SW480 (cell line): ENCODE measurements around the gene LEO1.
A peak's percentile ranks its signal among the peaks of the same experiment; 100 is the strongest.

ENCODE experiments used
- DNase-seq: peaks from one replicate; pipeline ENCODE4 v3.0.0-alpha.2; 2016; ENCODE audit warnings: low spot score

Gene LEO1

GRCh38 chr15:51971375-51972133 lies at the start of gene LEO1:
Gene LEO1 (minus strand): TSS chr15:51971778. CDS start chr15:51971745, 33 bp downstream.
- DNase-seq = peak; percentile 96

GRCh38 chr15:52021128-52021671 lies 49.6 kb upstream of the LEO1 start:
- peak; percentile 85 for DNase-seq

- peak; percentile 17 for DNase-seq
Measured at GRCh38 chr15:52020221-52021085, 48.9 kb upstream of the LEO1 start.

GRCh38 chr15:52019394-52020220 lies 48.0 kb upstream of the LEO1 start:
- peak; percentile 76 for DNase-seq

DNA sequence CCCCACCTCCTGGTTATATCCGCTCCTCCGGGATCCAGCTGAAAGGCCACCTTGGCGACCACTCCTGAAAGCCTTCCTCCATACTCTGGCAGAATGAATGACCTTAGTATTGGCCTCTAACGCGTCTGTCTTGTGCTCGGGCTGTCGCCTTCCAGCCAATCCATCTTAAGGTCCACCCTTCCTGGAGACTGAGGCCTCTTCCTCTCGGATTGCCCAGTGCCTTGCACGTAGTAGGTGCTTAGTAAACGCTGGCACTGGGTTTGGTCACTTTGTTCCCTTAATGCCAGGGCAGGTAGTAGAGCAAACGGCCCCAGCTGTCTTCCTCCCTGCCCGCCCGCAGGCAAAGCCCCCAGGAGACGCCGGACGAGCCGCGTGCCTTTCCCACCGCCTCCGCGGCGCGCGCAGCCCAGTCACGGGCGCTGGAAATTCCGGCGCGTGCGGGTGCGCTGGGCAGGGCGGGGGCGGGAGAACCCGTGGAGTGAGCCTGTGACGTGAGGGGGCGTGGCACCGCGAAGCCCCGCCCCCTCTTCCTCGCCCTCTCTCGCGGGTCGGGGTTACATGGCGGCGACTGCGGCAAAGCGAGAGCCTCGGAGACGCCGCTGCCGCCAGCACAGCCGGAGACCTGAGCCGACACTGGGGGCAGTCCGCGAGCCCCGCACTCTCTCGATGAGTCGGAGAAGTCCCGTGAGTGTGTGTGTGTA lies 47.3 kb upstream of the LEO1 start, which contains the start of gene MAPK6:
MAPK6 (plus strand) TSS at position 527 of the 701 bp plus-strand sequence. CDS start 27,242 bp downstream, outside the sequence.
- DNase-seq = peak; percentile 83

GRCh38 chr15:52018244-52018643 lies 46.7 kb upstream of the LEO1 start:
- DNase-seq = no peak

- DNase-seq = no peak
Measured at GRCh38 chr15:52016316-52016715, 44.7 kb upstream of the LEO1 start.

DNA sequence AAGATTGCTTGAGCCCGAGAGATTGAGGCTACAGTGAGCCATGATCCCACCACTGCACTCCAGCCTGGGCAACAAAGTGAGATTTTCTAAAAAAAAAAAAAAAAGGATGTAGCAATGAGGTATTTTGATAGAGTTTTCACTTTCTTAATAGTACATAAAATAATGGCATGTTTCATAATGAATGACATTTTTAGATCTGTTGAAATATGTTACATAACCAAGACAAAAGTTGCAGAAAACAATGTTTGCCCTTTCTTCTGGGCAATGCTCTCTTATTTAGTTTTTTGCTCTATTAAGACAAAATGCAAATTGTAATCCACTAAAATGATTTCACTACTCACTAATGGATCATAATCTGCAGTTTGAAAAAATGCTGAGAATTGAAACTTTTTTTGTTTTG lies 43.0 kb upstream of the LEO1 start:
- no peak for DNase-seq

GRCh38 chr15:52013151-52013791 lies 41.7 kb upstream of the LEO1 start:
- no peak for DNase-seq

DNA sequence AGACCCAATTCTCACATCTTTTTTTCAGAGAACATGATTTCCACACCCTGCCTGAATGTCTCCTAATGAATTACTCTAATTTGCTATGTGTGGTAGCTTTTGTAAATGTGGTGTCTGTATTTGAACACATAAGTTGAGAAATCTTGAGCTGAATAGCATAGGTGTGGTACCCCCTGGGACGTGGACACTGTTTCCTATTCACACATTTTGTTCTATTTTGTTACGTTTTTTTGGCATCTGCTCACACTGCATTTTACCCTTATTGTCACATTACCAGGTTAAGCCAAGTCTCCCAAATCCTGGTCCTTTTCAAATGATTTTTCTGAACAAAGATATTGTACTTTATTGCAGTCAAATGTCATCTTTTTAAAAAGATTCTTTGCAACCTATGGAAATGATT lies 40.6 kb upstream of the LEO1 start:
- no peak for DNase-seq

DNA sequence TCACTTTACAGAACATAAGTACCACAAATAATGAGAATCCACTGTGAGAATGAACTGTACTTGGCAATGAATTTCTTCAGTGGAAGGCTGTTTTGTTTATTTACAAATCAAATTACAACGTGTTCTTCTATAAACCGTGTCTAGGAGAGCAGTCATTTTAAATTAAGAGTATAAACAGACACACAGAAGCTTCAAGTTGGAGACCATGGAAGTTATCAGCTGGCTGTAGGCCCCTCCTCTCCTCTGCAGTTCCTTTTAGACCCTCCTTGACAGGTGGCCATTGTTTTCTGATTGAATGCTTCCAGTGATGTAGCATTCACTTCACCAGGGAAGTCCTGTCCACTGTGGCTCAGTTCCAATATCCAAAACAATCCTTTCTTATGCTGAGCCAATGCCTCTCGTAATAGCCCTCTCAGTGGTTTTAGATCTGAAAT lies 40.1 kb upstream of the LEO1 start:
- no peak for DNase-seq

DNA sequence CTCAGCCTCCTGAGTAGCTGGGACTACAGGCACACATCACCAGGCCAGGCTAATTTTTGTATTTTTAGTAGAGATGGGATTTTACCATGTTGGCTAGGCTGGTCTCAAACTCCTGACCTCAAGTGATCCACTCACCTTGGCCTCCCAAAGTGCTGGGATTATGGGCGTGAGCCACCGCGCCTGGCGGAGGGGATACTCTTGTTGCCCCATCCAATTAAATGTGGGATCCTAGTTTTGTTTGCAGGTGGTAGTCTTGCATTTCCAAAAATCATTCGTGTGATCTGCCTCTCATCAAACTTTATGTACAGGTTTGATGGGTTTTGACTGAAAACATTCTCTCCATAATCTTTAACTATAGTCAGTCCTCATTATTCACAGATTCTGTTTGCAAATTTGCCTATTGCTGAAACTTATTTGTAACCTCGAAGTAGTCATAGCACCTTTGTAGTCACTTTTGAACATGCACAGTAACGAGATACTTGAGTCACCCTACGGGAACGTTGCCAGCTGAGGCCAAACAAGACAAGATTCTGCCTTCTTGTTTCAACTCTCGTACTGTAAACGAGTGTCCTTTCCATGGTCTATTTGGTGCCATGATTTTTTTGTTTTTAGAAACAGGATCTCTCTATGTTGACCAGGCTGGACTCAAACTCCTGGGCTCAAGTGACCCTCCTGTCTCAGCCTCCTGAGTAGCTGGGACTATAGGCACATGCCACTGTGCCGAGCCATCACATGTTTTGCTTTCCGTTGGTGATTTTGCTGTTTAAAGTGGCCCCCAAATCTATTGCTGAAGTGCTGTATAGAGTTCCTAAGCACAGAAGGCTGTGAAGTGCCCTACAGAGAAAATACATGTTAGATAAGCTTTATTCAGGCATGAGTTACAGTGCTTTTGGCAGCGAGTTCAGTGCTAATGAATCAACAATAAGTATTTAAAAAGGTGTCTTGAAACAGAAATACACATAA lies 39.3 kb upstream of the LEO1 start:
- no peak for DNase-seq

DNA sequence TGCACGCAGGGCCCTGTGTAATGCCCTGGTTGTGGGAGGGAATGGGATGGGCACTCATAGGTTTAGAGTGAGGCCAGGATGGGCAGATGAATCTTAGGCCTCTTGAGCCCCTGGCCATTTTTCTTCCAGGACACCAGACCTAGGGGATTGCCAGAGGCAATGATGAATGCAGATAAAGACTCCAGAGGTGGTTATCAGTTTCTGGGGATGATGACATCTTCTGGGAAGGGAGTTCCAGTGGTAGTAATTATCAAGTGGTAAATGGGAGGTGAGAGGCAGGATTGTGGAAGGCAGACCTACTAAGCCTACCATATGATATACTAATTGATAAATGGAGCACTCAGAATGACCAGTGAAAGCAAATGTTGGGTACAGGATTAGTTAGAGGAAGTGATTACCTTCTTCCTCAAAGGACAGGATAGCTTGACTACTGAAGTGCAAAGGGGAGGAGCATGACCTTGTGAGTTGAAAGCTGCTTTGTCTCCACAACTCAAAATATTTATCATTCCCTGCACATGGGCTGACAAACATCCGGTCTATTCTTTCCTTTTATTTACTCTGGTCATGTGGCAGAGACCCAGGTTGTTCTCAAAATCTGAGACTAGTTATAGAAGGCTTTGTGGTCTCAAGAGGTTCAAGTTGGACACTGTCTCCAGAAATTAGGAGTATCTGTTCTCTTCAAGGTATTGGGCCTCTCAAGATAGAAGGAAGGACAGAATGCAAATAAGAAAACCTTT lies 37.3 kb upstream of the LEO1 start:
- no peak for DNase-seq

GRCh38 chr15:52008359-52008697 lies 36.8 kb upstream of the LEO1 start:
- DNase-seq = no peak

DNA sequence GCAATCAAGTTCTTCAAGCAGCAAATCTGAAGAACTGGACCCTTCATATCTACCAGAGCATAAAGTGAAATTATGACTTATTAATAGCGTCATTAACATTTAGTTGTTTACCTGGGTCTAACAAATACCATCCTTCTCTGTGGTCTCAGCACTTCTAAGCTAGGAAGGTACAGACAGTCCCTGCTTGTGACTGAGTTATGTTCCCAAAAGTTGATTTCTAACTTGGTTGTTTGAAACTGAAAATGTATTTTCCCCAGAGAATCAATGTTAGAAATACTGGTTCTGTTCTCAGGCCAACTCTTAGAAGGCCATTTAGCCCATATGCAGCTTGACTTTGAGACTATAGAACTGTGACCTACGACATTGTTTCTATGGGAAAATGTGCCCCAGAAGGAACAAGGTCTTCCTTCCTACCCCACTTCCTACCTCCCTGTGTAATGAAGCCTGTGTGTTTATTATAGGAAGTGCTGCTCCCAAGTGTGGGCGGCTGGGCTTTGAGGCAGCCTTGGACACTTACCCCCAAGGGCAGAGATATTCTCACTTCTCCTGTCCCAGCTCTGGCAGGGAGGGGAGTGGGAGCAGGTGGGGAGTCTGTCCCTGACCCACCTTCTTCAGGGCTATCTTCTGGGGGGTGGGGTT lies 35.2 kb upstream of the LEO1 start:
- no peak for DNase-seq

DNA sequence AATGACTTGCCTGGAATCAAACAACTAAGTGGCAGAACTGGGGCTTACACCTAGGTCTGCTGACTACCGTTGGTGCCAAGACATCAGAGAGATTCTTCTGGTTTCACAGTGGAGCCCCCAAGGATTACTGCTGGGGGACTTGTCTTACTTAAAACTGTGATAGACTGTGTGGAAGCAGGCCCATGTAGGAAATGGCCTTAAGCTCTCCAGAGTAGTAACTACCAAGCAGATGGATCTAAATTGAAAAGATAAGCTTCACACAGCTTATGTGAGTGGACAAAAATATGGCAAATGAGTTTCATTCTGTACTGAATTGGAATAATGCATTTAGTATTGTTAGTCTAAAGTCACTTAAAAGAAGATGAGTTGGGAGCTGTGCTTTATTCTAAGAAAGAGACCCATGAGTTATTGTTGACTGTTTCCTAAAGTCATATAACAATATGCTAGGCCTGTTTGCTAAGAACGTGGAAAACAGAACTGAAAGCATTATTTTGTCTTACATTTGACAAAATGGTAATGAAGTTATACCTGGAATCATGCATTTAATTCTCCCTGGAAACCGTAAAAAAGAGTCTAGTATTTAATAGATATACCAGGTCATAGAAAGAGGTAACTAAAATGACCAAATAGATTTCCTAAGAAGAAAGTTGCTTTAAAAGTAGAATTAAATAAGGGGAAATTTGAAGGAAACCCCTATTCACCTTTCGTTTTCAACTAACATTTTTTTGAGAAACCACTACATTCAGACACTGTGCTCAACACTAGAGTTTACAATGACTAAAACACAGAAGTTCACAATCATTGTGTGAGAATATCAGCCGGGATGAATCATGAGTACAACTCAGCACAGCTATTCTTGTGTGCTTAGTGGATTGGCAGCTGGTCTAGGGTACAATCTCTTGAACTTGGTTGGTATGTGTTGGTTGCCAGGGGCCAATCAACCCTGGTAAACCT lies 34.4 kb upstream of the LEO1 start:
- no peak for DNase-seq

GRCh38 chr15:52004806-52005205 lies 33.2 kb upstream of the LEO1 start:
- DNase-seq = no peak
